ENCODE measurements around the gene ZNF608.
A peak's percentile ranks its signal among the peaks of the same experiment; 100 is the strongest.

ZNF608 gene, protein sequence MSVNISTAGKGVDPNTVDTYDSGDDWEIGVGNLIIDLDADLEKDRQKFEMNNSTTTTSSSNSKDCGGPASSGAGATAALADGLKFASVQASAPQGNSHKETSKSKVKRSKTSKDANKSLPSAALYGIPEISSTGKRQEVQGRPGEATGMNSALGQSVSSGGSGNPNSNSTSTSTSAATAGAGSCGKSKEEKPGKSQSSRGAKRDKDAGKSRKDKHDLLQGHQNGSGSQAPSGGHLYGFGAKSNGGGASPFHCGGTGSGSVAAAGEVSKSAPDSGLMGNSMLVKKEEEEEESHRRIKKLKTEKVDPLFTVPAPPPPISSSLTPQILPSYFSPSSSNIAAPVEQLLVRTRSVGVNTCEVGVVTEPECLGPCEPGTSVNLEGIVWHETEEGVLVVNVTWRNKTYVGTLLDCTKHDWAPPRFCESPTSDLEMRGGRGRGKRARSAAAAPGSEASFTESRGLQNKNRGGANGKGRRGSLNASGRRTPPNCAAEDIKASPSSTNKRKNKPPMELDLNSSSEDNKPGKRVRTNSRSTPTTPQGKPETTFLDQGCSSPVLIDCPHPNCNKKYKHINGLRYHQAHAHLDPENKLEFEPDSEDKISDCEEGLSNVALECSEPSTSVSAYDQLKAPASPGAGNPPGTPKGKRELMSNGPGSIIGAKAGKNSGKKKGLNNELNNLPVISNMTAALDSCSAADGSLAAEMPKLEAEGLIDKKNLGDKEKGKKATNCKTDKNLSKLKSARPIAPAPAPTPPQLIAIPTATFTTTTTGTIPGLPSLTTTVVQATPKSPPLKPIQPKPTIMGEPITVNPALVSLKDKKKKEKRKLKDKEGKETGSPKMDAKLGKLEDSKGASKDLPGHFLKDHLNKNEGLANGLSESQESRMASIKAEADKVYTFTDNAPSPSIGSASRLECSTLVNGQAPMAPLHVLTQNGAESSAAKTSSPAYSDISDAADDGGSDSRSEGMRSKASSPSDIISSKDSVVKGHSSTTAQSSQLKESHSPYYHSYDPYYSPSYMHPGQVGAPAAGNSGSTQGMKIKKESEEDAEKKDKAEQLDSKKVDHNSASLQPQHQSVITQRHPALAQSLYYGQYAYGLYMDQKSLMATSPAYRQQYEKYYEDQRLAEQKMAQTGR (N-terminal part only)
- long read RNA-seq, donor 1, full-length matches to known transcripts = 3 of 18 reads
- long read RNA-seq, donor 1, partial matches to known transcripts = 15 of 18 reads
- long read RNA-seq, donor 1, other reads (novel, unspliced or antisense) = 0 of 18 reads
- long read RNA-seq, donor 2, partial matches to known transcripts = 5 of 5 reads
- long read RNA-seq, donor 2, other reads (novel, unspliced or antisense) = 0 of 5 reads
- long read RNA-seq, donor 3, partial matches to known transcripts = 5 of 9 reads
- long read RNA-seq, donor 3, other reads (novel, unspliced or antisense) = 0 of 9 reads
- long read RNA-seq, donor 4, partial matches to known transcripts = 37 of 40 reads
- long read RNA-seq, donor 4, other reads (novel, unspliced or antisense) = 0 of 40 reads
- long read RNA-seq, donor 5, partial matches to known transcripts = 0 of 5 reads
- long read RNA-seq, donor 5, other reads (novel, unspliced or antisense) = 0 of 5 reads
- long read RNA-seq, donor 6, partial matches to known transcripts = 11 of 13 reads
- long read RNA-seq, donor 6, other reads (novel, unspliced or antisense) = 0 of 13 reads
- long read RNA-seq, donor 7, partial matches to known transcripts = 39 of 42 reads
- long read RNA-seq, donor 7, other reads (novel, unspliced or antisense) = 0 of 42 reads
- long read RNA-seq, donor 8, partial matches to known transcripts = 20 of 22 reads
- long read RNA-seq, donor 8, other reads (novel, unspliced or antisense) = 0 of 22 reads

GRCh38 chr5:124745928-124746915, at the start of gene ZNF608:
TSS of gene ZNF608 (minus strand) at chr5:124746639. CDS start at chr5:124744989, 1,650 bp downstream.
- DNase-seq = peak; percentile 77

DNA sequence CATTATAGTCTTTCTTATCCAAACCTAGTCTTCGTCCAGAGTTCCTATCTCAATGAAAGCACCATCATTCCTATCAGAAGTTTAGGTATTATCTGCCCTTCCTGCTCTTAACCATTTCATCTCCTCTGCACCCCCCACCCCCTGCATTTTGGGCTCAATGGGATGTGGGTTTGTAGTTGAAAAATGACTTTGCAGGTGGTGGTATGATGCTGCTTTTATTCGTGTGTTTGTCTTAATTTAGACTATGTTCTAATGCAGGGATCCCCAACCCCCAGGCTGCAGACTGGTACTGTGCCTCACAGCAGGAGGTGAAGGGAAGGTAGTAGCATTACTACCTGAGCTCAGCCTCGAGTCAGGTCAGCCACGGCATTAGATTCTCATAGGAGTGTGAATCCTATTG, 49.4 kb upstream of the ZNF608 start:
- no peak for DNase-seq

- no peak for DNase-seq
Measured at GRCh38 chr5:124790895-124791732, 44.7 kb upstream of the ZNF608 start.

DNA sequence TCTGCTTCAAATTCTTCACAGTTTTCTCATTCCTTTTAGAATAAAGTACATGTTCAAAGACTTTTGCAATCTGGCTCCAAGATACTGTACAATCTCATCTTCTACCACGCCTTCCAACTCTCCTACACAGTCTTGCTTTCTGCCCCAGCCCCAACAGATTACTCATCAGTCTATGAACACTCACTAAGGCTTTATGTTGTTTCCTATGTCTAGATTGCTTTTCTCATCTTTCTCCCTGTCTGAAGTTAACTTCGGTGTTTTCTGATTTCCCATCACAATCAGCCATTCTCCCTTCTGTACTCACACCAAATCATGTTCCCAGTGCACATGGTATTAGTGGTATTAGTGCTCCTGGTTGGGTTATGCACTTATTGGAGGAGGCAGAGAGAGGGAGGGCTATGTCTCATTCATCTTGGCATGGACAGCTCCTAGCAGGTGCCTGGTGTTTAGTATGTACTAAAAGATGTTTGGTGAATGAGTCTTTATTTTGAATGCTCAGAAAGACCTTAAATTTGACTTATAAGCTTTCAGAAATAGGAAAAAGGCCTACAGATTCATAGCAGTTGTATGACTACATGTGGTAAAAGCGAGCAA, 44.0 kb upstream of the ZNF608 start:
- no peak for DNase-seq

GRCh38 chr5:124789104-124789605, 42.7 kb upstream of the ZNF608 start:
- DNase-seq = no peak

DNA sequence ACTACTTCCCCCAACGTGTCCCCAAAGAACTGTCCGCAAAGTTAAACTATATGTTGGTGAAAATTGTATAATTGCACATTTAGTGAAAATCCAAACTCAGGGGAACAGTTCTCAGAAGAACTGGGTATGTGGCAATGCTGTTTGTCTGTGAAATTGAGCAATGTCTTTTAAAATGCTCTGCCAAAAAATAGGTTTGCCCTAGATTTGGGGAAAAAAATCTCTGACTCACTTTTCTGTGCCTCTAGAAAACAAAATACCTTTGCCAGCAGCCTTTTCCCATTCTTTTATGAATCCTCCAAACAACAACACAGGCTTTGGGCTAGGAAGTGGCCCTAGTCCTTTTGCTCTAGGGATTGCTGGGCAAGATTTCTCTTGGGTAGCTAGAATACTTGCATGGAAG, 37.4 kb upstream of the ZNF608 start:
- no peak for DNase-seq

DNA sequence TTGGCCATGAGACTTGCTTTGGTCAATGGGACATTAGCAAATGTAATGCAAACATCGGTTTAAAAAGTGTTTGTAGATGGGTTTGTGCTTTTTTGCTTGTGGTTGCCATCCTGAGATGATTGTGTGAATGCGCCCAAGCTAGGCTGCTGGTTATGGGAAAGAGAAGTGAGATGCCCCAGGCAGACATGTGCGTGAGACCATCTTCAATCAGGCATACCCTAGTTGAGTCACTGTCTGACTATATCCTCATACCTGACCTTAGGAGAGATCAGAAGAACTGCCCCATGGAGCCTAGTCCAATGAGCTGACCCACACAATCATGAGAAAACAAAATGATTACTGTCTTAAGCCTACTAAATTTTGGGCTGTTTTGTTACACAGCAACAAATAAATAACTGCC, 36.8 kb upstream of the ZNF608 start:
- no peak for DNase-seq

- DNase-seq = no peak
Measured at GRCh38 chr5:124782262-124782661, 35.8 kb upstream of the ZNF608 start.

DNA sequence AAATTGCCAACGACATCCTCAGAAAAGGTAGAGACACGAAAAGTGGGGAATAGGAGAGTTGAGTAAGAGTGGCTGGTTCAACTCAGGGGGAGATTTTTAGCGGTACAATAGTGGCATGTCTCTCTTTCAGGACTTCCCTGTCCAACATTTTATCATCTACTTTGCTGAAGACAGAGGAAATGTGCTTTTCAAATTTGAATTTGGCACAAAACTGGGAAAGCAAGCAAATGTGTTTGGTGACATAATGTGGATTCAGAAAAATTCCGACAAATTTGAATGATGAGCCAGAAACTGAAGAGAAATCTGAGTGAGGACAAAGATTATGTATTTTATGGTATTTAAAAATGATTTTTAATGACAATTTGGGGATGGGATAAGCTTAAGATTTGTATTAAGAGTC, 33.6 kb upstream of the ZNF608 start:
- no peak for DNase-seq

GRCh38 chr5:124773315-124774311, 27.2 kb upstream of the ZNF608 start:
- no peak for DNase-seq

DNA sequence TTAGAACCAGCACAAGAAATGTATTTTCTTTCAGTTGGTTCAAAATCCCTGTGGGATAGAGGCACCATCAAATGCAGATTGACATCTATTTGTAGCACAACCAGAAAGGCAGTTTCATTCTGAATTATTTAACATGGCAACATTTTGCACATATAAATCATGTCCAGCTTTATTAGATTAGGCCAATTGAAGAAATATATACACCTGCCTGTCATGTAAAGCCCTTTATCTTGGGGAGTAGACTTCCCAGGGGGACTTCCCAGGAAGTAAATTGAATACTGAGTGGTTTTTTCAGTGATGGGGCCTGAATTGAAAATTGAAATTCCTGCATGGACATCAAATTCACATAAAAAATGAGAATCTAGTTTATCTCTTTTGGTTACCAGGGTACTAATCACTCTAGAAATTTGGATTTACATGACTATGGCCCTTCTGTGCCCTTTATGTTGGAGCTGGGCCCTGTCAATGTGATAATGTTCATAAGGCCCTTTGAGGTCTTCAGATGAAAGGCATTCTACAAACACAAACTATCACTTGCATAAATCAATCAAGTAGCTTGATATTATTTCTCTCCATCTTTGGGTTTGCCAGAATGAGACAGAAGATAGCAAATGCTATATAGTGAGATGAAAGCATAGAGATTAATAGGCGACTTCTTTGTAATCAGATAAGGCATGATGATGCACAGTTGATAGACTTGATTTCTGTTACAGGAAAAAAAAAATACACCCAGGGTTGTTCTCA, 26.2 kb upstream of the ZNF608 start:
- DNase-seq = no peak

DNA sequence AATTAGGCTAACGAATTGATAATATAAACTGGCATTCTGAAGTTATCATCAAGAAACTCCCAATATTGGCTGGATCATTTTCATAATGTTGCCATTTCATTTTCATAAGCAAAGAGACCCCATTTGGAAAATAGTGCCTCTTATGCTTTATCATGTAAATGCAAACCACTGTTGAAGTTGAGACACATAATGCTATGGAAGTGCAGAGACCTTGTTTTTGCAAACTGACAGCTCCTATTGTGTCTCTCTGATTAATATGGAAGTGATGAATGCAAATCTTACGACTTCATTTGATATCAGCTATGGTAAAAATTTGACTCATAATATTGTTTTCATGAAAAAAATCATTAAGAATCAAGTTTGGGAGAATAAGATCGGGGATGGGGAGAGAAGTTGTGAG, 25.3 kb upstream of the ZNF608 start:
- DNase-seq = no peak

GRCh38 chr5:124764992-124765611, 18.7 kb upstream of the ZNF608 start:
- no peak for DNase-seq

GRCh38 chr5:124764585-124764984, 18.1 kb upstream of the ZNF608 start:
- no peak for DNase-seq

DNA sequence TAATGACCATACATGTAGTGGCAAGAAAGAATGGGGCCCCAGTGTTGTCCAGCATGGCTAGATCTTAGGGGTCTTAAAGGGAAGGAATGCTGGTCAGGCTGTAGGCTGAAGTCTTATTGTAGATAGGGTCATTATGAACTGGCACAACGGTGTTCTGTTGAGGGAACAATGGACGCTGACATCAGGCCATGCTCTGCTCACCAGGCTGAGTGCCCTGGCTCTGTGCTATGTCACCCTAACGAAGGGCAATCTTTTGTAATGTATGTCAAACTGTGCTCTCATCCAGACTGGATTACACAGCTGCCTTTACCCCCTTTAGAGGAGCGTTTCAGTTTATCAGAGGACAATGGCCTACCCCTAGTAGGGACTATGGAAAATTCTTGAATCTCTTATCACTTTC, 14.6 kb upstream of the ZNF608 start:
- DNase-seq = no peak

- no peak for DNase-seq
Measured at GRCh38 chr5:124760608-124761007, 14.2 kb upstream of the ZNF608 start.

Data from right kidney (tissue), 9 donors.